HAP-1 (cell line): Measurements from ENCODE around the gene LILRA1.
"Not testable (repeated sequence)": the region's sequence is repeated elsewhere in the genome, so short reads cannot be mapped to it uniquely, and the experiment has no call there.

Experiments
- DNase-seq, 2 experiments: peaks; one replicate each; pipeline ENCODE4 v3.0.0-alpha.2; 2016 to 2020; ENCODE audit warnings: low spot score in 2 of 2
- H3K27me3 ChIP-seq: fragments of 250-450 bp; sonication (Bioruptor Pico); 2 replicates; pipeline ENCODE4 v1.5.1; 2020; ENCODE audit warnings: low read depth, mild to moderate bottlenecking, moderate library complexity
- H3K36me3 ChIP-seq: fragments of 250-450 bp; sonication (Bioruptor Pico); replicated peaks from 2 replicates; pipeline ENCODE4 v1.5.1; 2020; ENCODE audit warnings: mild to moderate bottlenecking
- H3K4me1 ChIP-seq: fragments of 250-450 bp; sonication (Bioruptor Pico); 2 replicates; pipeline ENCODE4 v1.5.1; 2020; ENCODE audit warnings: mild to moderate bottlenecking
- H3K4me3 ChIP-seq: fragments of 250-450 bp; sonication (Bioruptor Pico); 2 replicates; pipeline ENCODE4 v1.5.1; 2020; ENCODE audit warnings: mild to moderate bottlenecking, moderate library complexity
- H3K9me3 ChIP-seq: fragments of 250-450 bp; sonication (Bioruptor Pico); 2 replicates; pipeline ENCODE4 v1.5.1; 2020; ENCODE audit warnings: mild to moderate bottlenecking, moderate library complexity
- in situ Hi-C: fragments of 300-500 bp; cut with MboI; formaldehyde crosslinking; loops from 3 replicates; pipeline ENCODE4 v1.14.3; 2020; ENCODE audit warnings: low sequenced_read_pairs, inconsistent platforms, mixed read lengths

Gene LILRA1

GRCh38 chr19:54571715-54572615 lies 21.5 kb upstream of the LILRA1 start:
- H3K4me3 ChIP-seq, H3K9me3 ChIP-seq, H3K36me3 ChIP-seq, H3K4me1 ChIP-seq, in situ Hi-C loops, DNase-seq, H3K27me3 ChIP-seq: not testable (repeated sequence)

GRCh38 chr19:54572696-54573311 lies 20.6 kb upstream of the LILRA1 start:
- no peak overlapping the region for H3K4me3 ChIP-seq

GRCh38 chr19:54573330-54573872 lies 20.0 kb upstream of the LILRA1 start, which contains the start of gene LILRA2:
Gene LILRA2, plus strand, starts transcription at chr19:54573790. Its CDS starts 89 bp downstream, at chr19:54573879.
- H3K4me3 ChIP-seq: no peak within 1 kb of the TSS
- in situ Hi-C loops: no loop called here
- no peaks in the 10 kb centered on the region for H3K36me3 ChIP-seq
- no peaks in the 10 kb centered on the region for H3K9me3 ChIP-seq
- DNase-seq: no peak
- no peaks in the 10 kb centered on the region for H3K4me1 ChIP-seq
- H3K27me3 ChIP-seq: no peaks in the 10 kb centered on the region

More at GRCh38 chr19:54572696-54573311, 20.6 kb upstream of the LILRA1 start:
- DNase-seq: no peak
- Histone ChIP-seq H3K27me3 (no peaks in the 10 kb centered on the region), H3K36me3 (no peaks in the 10 kb centered on the region), H3K4me1 (no peaks in the 10 kb centered on the region), H3K9me3 (no peaks in the 10 kb centered on the region)
- in situ Hi-C loops: no loop called here

- no peaks in the 10 kb centered on the region for H3K4me1 ChIP-seq
- in situ Hi-C loops: no loop called here
- H3K27me3 ChIP-seq: no peaks in the 10 kb centered on the region
- H3K36me3 ChIP-seq: no peaks in the 10 kb centered on the region
- no peaks in the 10 kb centered on the region for H3K9me3 ChIP-seq
- H3K4me3 ChIP-seq: no peak overlapping the region
- DNase-seq: no peak
Measured at GRCh38 chr19:54574051-54574450, 19.4 kb upstream of the LILRA1 start.

- Histone ChIP-seq H3K27me3 (no peaks in the 10 kb centered on the region), H3K36me3 (no peaks in the 10 kb centered on the region), H3K4me1 (no peaks in the 10 kb centered on the region), H3K4me3 (no peak overlapping the region), H3K9me3 (no peaks in the 10 kb centered on the region)
- in situ Hi-C loops: loop anchor here (5.0 kb wide), 1 partner anchor 282 kb away; no protein-coding TSS in a partner anchor
- no peak for DNase-seq
Measured at GRCh38 chr19:54574527-54575056, 18.8 kb upstream of the LILRA1 start.

- DNase-seq, H3K27me3 ChIP-seq, H3K4me1 ChIP-seq, H3K9me3 ChIP-seq, H3K36me3 ChIP-seq, H3K4me3 ChIP-seq: not testable (repeated sequence)
- in situ Hi-C loops: loop anchor here (5.0 kb wide), 1 partner anchor 283 kb away; no protein-coding TSS in a partner anchor
Measured at GRCh38 chr19:54575205-54575604, 18.2 kb upstream of the LILRA1 start.

- in situ Hi-C loops: loop anchor here (5.0 kb wide), 1 partner anchor 284 kb away; no protein-coding TSS in a partner anchor
- Histone ChIP-seq H3K4me3 (no peak overlapping the region), H3K27me3 (no peaks in the 10 kb centered on the region), H3K4me1 (no peaks in the 10 kb centered on the region), H3K36me3 (no peaks in the 10 kb centered on the region), H3K9me3 (no peaks in the 10 kb centered on the region)
- no peak for DNase-seq
Measured at GRCh38 chr19:54576411-54576976, 16.9 kb upstream of the LILRA1 start.

- no peaks in the 10 kb centered on the region for H3K4me1 ChIP-seq
- no peak overlapping the region for H3K4me3 ChIP-seq
- no peaks in the 10 kb centered on the region for H3K9me3 ChIP-seq
- no peaks in the 10 kb centered on the region for H3K27me3 ChIP-seq
- in situ Hi-C loops: loop anchor here (5.0 kb wide), 1 partner anchor 285 kb away; no protein-coding TSS in a partner anchor
- DNase-seq: no peak
- H3K36me3 ChIP-seq: no peaks in the 10 kb centered on the region
Measured at GRCh38 chr19:54577334-54577733, 16.1 kb upstream of the LILRA1 start.

- H3K27me3 ChIP-seq, DNase-seq, H3K4me1 ChIP-seq, H3K9me3 ChIP-seq, H3K4me3 ChIP-seq, H3K36me3 ChIP-seq: not testable (repeated sequence)
- in situ Hi-C loops: loop anchor here (5.0 kb wide), 1 partner anchor 286 kb away; no protein-coding TSS in a partner anchor
Measured at GRCh38 chr19:54578268-54578667, 15.2 kb upstream of the LILRA1 start.

- H3K27me3 ChIP-seq: no peaks in the 10 kb centered on the region
- no peaks in the 10 kb centered on the region for H3K9me3 ChIP-seq
- H3K36me3 ChIP-seq: no peaks in the 10 kb centered on the region
- in situ Hi-C loops: no loop called here
- no peak overlapping the region for H3K4me3 ChIP-seq
- H3K4me1 ChIP-seq: no peaks in the 10 kb centered on the region
- DNase-seq: no peak
Measured at GRCh38 chr19:54586397-54586796, 7.0 kb upstream of the LILRA1 start.

- in situ Hi-C loops: no loop called here
- Histone ChIP-seq H3K4me3 (no peak overlapping the region), H3K9me3 (no peaks in the 10 kb centered on the region), H3K36me3 (no peaks in the 10 kb centered on the region), H3K4me1 (no peaks in the 10 kb centered on the region), H3K27me3 (no peaks in the 10 kb centered on the region)
- DNase-seq: no peak
Measured at GRCh38 chr19:54587026-54587425, 6.4 kb upstream of the LILRA1 start.

GRCh38 chr19:54593931-54594626 lies 647 bp downstream of the LILRA1 start:
- H3K36me3 ChIP-seq, in situ Hi-C loops, H3K4me3 ChIP-seq, H3K9me3 ChIP-seq, DNase-seq, H3K4me1 ChIP-seq, H3K27me3 ChIP-seq: not testable (repeated sequence)

- Histone ChIP-seq H3K4me1 (no peaks in the 10 kb centered on the region), H3K36me3 (no peaks in the 10 kb centered on the region), H3K4me3 (no peak overlapping the region), H3K9me3 (no peaks in the 10 kb centered on the region), H3K27me3 (no peaks in the 10 kb centered on the region)
- in situ Hi-C loops: no loop called here
- DNase-seq: no peak
Measured at GRCh38 chr19:54594737-54595136, 1.3 kb downstream of the LILRA1 start.
